Skeletal muscle satellite cell (primary cell): ENCODE measurements around the gene LSM12.
"Not testable (repeated sequence)": the region's sequence is repeated elsewhere in the genome, so short reads cannot be mapped to it uniquely, and the experiment has no call there.

Experiments used
- H3K27me3 ChIP-seq: 2 replicates; pipeline ENCODE4 v1.7.0; 2013; ENCODE audit warnings: low read length; ENCODE audit not compliant: control insufficient read depth, insufficient read depth
- H3K36me3 ChIP-seq: 2 replicates; pipeline ENCODE4 v1.7.0; 2013; ENCODE audit warnings: mild to moderate bottlenecking, control low read depth, low read length; ENCODE audit not compliant: insufficient read depth
- H3K4me1 ChIP-seq: 2 replicates; pipeline ENCODE4 v1.7.0; 2013; ENCODE audit warnings: low read length; ENCODE audit not compliant: control insufficient read depth, insufficient read depth
- H3K4me2 ChIP-seq: 2 replicates; pipeline ENCODE4 v1.7.0; 2013; ENCODE audit warnings: mild to moderate bottlenecking, low read length
- H3K4me3 ChIP-seq: 2 replicates; pipeline ENCODE4 v1.7.0; 2013; ENCODE audit warnings: low read length
- H3K9ac ChIP-seq: 2 replicates; pipeline ENCODE4 v1.7.0; 2013; ENCODE audit warnings: mild to moderate bottlenecking, low read depth, low read length, moderate library complexity
- H3K9me3 ChIP-seq: replicated peaks from 2 replicates; pipeline ENCODE4 v1.7.0; 2013; ENCODE audit warnings: mild to moderate bottlenecking, control low read depth, low read length

Gene LSM12

DNA sequence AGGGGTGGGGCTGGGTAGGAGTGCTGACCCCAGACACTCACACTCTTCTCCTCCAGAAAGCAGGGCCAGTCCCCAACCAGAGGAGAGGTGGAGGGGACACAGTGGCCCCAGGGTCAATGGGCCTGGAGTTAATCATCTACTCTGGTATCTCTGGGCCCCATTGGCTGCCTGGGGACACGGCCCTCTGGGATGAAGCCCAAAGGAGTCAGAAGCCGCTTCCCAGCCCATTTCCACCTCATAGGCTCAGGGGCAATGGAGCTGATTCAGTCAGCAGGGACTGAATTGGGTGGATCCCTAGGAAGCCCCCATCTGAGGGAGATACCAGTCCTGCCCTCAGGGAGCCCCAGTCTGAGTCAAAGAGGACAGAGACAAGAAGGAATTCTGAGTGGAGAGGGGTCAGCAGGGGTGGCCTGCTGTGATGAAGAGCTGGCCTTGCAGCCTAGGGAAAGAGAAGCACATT is 65.0 kb downstream of the LSM12 start:
- Histone ChIP-seq H3K9ac (peak overlapping the region; percentile 40), H3K4me1 (peaks cover 47% of the 10 kb centered on the region), H3K9me3 (no peaks in the 10 kb centered on the region), H3K36me3 (no peaks in the 10 kb centered on the region), H3K27me3 (no peaks in the 10 kb centered on the region), H3K4me2 (no peak overlapping the region), H3K4me3 (no peak overlapping the region)

DNA sequence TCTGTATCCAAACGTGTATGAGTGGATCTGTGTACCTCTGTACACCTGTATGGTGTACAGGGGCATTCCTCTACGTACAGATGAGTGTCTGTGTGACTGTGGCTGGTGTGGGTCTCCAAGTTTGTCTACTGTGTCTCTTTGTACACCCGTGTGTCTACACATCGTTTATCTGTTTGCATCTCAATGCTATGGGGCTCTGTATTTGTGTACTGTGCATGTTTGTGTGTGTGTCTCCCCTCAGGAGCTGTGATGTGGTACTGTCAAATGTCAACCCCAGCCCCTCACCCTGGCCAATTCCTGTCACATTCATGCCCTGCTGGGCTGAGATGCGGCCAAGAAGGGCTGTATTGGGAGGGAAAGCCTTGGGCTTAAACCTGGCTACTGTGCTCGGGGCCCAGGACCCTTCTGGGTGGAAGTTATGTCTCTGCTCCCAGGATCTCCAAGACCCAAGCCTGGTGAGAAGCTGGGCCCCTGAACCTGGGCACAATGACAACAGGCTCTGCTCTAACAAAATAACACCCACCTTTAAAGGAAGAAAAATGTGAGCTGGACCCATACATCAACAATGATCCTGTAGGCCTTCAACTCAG is 65.5 kb downstream of the LSM12 start:
- no peak overlapping the region for H3K9ac ChIP-seq
- peaks cover 42% of the 10 kb centered on the region for H3K4me1 ChIP-seq
- no peaks in the 10 kb centered on the region for H3K27me3 ChIP-seq
- no peaks in the 10 kb centered on the region for H3K36me3 ChIP-seq
- H3K4me2 ChIP-seq, result no peak overlapping the region
- no peak overlapping the region for H3K4me3 ChIP-seq
- H3K9me3 ChIP-seq, result no peaks in the 10 kb centered on the region

DNA sequence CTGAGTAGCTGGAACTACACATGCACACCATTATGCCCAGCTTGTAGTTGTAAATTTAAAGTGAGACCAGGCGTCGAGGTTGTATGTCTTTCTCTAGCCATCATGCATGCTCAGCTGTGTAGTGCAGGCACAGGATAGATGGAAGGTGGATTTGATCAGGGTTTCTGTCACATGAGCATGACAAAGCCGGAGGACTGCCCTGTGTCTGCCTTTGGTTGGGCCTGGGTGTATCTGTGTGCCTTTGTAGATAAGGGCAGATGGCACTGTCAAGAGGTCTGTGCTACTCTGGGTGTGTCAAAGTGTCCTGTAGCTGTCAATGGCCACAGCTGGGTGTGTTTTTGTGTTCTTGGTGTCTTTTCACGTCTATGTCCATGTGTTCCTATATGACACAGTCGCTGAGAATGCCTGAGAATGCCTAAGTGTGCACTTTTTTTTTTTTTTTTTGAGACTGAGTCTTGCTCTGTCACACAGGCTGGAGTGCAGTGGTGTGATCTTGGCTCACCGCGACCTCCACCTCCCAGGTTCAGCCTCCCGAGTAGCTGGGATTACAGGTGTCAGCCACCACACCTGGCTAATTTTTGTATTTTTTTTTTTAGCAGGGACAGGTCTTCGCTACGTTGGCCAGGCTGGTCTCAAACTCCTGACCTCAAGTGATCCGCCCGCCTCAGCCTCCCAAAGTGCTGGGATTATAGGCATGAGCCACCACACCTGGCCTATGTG is 66.2 kb downstream of the LSM12 start:
- peaks cover 35% of the 10 kb centered on the region for H3K4me1 ChIP-seq

DNA sequence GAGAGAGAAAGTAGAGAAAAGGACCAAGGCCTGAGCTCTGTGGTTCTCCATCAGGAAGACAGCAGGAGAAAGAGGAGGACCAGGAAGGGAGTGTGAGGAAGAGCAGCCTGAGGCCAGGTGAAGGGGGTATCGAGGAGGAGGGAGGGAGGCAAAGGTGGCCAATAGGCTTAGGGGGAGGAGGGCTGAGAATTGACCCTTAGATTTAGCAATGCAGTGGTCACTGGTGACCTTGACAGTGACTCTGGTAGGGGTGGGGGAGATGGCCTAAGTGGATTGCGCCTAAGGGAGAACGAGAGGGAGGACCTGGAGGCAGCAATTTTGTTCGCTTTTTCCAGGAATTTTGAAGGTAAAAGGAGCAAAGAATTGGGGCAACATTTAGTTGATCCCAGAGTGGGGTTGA is 67.4 kb downstream of the LSM12 start:
- Histone ChIP-seq H3K4me3 (no peak overlapping the region), H3K27me3 (peaks cover 5% of the 10 kb centered on the region), H3K36me3 (no peaks in the 10 kb centered on the region), H3K9ac (no peak overlapping the region), H3K4me2 (no peak overlapping the region), H3K9me3 (no peaks in the 10 kb centered on the region), H3K4me1 (peaks cover 34% of the 10 kb centered on the region)

More for the DNA sequence above, 66.2 kb downstream of the LSM12 start:
- Histone ChIP-seq H3K36me3 (no peaks in the 10 kb centered on the region), H3K4me3 (no peak overlapping the region), H3K9me3 (no peaks in the 10 kb centered on the region), H3K27me3 (no peaks in the 10 kb centered on the region), H3K4me2 (no peak overlapping the region), H3K9ac (no peak overlapping the region)

DNA sequence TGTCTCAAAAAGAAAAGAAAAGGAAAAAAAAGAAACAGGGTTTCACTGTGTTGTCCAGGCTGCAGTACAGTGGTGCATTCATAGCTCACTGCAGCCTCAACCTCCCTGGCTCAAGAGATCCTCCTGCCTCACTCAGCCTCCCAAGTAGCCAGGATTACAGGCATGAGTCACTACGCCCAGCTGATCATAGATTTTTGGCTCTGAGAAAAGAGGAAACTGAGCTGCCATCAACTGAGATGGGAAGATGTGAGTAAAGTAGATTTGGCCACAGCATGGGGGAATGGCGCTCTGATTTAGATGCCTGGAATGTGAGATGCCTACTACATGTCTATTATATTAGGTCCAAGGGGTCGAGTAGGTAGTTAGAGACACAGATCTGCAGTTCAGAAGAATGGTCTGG is 67.9 kb downstream of the LSM12 start:
- no peaks in the 10 kb centered on the region for H3K9me3 ChIP-seq
- H3K9ac ChIP-seq, result no peak overlapping the region
- H3K36me3 ChIP-seq, result no peaks in the 10 kb centered on the region
- no peak overlapping the region for H3K4me3 ChIP-seq
- H3K4me1 ChIP-seq, result peaks cover 34% of the 10 kb centered on the region
- no peak overlapping the region for H3K4me2 ChIP-seq
- H3K27me3 ChIP-seq, result peaks cover 5% of the 10 kb centered on the region

DNA sequence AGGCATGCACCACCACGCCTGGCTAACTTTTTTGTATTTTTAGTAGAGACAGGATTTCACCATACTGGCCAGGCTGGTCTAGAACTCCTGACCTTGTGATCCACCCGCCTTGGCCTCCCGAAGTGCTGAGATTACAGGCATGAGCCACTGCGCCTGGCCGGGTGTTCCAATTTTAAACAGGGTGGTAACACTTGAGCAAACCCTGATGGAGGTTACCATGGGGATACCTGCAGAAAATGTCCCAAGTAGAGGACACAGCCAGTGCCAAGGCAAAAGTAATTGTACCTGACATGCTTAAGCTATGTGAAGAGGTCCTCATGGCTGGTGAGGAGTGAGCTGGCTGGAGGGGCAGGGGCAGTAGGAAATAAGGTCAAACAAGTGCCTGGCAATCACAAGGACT is 69.3 kb downstream of the LSM12 start:
- H3K9me3 ChIP-seq, result not testable (repeated sequence)

DNA sequence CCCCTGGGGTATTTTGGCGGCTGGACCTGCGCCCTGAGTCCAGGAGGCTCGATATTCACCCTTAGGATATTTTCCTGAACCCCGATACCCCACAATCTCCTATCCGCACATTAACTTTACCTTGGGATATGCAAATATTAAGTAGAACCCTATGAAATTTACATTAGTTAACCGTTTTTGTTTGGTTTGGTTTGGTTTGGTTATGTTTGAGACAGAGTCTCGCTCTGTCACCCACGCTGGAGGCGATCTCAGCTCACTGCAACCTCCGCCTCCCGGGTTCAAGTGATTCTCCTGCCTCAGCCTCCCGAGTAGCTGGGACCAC is 71.4 kb downstream of the LSM12 start:
- H3K9me3 ChIP-seq, result no peaks in the 10 kb centered on the region
- no peak overlapping the region for H3K4me3 ChIP-seq
- H3K9ac ChIP-seq, result no peak overlapping the region
- peaks cover 12% of the 10 kb centered on the region for H3K4me1 ChIP-seq
- peak overlapping the region; percentile 86 for H3K4me2 ChIP-seq
- peaks cover 5% of the 10 kb centered on the region for H3K27me3 ChIP-seq
- no peaks in the 10 kb centered on the region for H3K36me3 ChIP-seq

More for the DNA sequence above, 69.3 kb downstream of the LSM12 start:
- not testable (repeated sequence) for H3K27me3 ChIP-seq, H3K4me2 ChIP-seq, H3K9ac ChIP-seq, H3K4me3 ChIP-seq, H3K36me3 ChIP-seq
- H3K4me1 ChIP-seq, result peaks cover 25% of the 10 kb centered on the region

DNA sequence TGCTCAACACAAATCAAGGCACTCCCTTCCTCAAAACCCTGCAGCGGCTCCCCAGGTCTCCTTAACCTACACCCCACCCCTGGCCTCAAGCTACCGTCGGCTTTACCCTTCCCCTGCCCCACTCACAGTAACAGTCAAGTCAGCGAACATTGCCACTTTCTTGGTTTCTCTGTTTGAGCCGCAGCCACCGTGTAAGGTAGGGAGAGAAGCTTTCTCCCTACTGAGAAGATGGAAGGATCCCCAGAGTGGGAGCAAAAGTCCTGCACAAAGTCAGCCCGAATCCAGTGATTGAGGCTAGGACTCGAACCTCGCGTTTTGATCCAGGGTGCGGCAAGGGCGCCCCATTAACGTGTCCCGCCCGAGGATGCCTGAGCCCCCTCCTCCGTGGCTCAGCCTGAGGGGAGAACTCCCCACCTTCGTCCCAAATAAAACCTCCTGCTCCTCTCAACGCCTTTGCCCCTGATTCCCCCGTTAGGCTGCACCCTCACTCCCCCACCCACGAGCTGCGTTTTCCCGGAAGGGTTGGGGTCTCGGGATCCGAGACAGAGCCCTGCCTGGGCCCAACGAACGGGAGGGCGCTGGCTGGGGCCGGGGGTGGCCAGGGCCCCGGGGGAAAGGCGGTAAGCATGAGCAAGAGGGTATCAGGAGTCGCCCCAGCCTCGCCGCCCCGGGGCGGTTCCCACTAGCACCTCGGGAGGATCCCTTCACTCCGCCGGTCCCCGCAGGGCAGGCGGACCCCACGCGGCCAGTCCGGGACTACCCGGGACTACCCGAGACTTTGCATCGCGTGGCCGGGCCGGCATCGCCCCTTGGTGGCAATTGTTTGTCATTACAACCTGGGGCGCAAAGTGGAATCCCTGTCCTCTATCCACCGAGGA is 72.0 kb downstream of the LSM12 start:
- Histone ChIP-seq H3K4me2 (peak overlapping the region; percentile 86), H3K4me3 (peak overlapping the region; percentile 59), H3K27me3 (peaks cover 5% of the 10 kb centered on the region), H3K4me1 (peaks cover 12% of the 10 kb centered on the region), H3K36me3 (no peaks in the 10 kb centered on the region), H3K9ac (peak overlapping the region; percentile 63), H3K9me3 (no peaks in the 10 kb centered on the region)

DNA sequence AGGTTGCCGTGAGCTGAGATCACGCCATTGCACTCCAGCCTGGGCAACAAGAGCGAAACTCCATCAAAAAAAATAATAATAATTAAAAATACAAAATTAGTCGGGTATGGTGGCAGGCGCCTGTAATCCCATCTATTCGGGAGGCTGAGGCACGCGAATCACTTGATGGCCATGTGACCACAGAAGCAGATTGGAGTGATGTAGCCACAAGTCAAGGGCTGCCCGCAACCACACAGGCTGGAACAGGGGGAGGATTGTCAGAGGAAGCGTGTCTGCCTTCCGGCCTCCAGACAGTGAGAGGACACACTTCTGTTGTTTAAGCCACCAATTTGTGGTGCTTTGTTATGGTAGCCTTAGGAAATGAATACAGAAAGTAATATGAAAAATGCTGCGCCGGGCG is 73.8 kb downstream of the LSM12 start:
- Histone ChIP-seq H3K4me1 (peaks cover 7% of the 10 kb centered on the region), H3K9ac (no peak overlapping the region), H3K4me2 (no peak overlapping the region), H3K9me3 (no peaks in the 10 kb centered on the region), H3K4me3 (no peak overlapping the region), H3K36me3 (no peaks in the 10 kb centered on the region), H3K27me3 (peaks cover 5% of the 10 kb centered on the region)

DNA sequence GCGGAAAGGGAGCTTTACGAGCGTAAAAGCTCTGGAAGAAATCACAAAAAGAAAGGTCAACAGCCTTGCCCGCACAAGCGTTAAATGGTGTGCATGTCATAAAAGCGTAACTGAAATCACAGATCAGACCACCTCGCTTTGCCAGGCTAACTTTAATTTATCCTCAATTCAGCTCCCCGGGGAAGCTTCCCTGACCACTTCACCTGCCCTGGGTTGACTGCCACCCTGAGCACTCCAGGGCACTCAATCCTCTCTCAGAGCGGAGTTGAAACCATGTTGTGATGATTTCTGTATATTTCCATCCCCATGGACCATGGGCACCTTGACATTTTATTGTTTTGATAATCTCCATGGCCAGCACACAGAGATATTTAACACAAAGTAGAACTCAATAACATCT is 78.2 kb downstream of the LSM12 start:
- Histone ChIP-seq H3K4me1 (peaks cover 13% of the 10 kb centered on the region), H3K36me3 (no peaks in the 10 kb centered on the region), H3K27me3 (peaks cover 15% of the 10 kb centered on the region), H3K9me3 (no peaks in the 10 kb centered on the region), H3K4me3 (no peak overlapping the region), H3K9ac (no peak overlapping the region), H3K4me2 (no peak overlapping the region)

DNA sequence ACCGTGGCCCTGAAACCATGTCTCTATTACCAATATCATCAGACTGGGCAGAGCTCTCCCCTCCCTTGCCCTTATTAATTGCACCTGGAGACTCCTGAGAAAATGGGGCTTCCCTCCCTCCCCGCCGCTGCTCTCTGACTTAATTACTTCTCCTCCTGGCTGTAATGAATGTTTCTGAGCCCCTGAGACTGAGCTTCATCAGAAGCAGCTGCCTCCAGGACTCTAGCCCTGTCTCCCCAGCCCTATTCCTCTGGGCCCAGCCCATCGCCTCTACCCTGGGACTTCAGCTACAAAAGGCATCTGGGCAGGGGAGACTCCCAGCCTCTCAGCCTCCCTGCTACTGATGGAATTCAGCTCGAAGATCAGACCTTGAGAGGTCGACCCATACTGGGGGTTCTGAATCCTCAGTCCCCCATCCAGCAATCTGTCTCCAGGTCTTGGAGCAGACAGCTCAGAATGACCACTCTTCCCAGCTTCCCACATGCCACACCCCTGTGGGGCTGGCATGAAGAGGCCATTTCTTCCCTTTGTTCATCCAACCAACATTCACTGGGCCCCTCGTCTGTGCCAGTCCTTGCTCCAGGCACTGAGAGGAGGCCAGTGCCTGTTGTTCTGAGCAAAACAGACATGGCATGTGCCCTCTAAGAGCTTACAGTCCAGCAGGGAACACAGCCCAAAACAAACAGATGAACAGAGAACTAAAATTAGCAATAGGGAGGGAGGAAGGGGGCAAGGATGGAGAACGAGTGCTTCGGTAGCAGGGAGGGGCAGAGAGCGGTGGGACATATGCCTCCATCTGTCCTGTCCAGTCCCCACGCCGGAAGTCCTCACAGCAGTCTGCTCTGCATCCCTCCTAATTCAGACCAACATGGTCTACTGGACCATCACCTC is 79.1 kb downstream of the LSM12 start:
- no peak overlapping the region for H3K9ac ChIP-seq
- H3K4me1 ChIP-seq, result peaks cover 13% of the 10 kb centered on the region
- no peaks in the 10 kb centered on the region for H3K9me3 ChIP-seq
- H3K4me2 ChIP-seq, result no peak overlapping the region
- peaks cover 24% of the 10 kb centered on the region for H3K27me3 ChIP-seq
- H3K4me3 ChIP-seq, result no peak overlapping the region
- no peaks in the 10 kb centered on the region for H3K36me3 ChIP-seq
